IPS-18a (cell line): ENCODE results near the gene MFAP4.

Source experiments
- H3K27ac ChIP-seq: one replicate; pipeline ENCODE4 v1.5.1; 2013; ENCODE audit warnings: low read length
- H3K27me3 ChIP-seq: one replicate; pipeline ENCODE4 v1.6.1; 2013; ENCODE audit warnings: mild to moderate bottlenecking, low read length; ENCODE audit not compliant: control insufficient read depth, insufficient read depth
- H3K36me3 ChIP-seq: one replicate; pipeline ENCODE4 v1.6.1; 2013; ENCODE audit warnings: low read depth, low read length; ENCODE audit not compliant: control insufficient read depth
- H3K4me1 ChIP-seq: one replicate; pipeline ENCODE4 v1.6.1; 2013; ENCODE audit warnings: low read depth, low read length; ENCODE audit not compliant: control insufficient read depth
- H3K4me3 ChIP-seq: one replicate; pipeline ENCODE4 v1.5.1; 2013; ENCODE audit warnings: low read length
- H3K9ac ChIP-seq: one replicate; pipeline ENCODE4 v1.6.1; 2013; ENCODE audit warnings: mild to moderate bottlenecking, low read length, moderate library complexity
- H3K9me3 ChIP-seq: one replicate; pipeline ENCODE4 v1.6.1; 2013; ENCODE audit warnings: low read depth, low read length; ENCODE audit not compliant: control insufficient read depth

Gene MFAP4

DNA sequence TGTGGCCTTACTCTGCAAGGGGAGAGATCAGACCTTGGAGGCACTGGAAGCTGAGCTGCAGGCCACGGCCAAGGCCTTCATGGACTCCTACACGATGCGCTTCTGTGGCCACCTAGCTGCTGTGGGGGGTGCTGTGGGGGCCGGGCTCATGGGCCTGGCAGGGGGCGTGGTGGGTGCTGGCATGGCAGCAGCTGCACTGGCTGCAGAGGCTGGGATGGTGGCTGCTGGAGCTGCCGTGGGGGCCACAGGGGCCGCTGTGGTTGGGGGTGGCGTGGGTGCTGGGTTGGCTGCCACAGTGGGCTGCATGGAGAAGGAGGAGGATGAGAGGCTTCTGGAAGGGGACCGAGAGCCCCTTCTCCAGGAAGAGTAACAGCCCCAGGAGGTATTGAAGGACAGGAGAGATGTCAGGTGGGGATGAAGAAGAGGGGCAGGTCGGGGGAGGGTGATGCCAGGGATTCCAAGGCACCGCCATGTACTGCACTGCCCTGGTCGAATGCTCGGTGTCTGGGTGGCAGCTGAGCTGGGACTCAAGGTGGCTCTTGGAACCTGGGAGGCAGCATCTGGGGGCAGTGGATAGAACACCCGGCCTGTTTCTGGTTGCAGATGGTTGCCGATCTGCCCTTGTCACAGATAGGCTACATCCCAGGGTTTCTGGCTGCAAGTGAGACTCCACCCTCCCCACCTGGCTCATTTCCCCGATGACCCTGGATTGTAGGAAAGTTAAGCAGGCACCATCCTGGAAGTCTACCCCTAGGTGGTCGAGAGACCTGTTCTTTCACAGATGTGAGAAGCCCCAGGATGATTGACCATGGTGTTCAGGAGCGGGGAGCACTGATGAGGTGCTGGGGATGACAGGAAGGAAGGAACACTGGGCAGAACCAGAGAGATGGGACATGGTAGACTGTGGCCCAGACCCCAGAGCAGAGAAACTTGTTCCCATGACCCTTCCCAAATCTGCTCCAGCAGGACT is 29.1 kb upstream of the MFAP4 start:
- Histone ChIP-seq H3K27ac (no peak overlapping the region), H3K27me3 (no peaks in the 10 kb centered on the region), H3K36me3 (no peaks in the 10 kb centered on the region), H3K4me3 (no peak overlapping the region), H3K9ac (no peak overlapping the region), H3K4me1 (peaks cover 5% of the 10 kb centered on the region), H3K9me3 (no peaks in the 10 kb centered on the region)

DNA sequence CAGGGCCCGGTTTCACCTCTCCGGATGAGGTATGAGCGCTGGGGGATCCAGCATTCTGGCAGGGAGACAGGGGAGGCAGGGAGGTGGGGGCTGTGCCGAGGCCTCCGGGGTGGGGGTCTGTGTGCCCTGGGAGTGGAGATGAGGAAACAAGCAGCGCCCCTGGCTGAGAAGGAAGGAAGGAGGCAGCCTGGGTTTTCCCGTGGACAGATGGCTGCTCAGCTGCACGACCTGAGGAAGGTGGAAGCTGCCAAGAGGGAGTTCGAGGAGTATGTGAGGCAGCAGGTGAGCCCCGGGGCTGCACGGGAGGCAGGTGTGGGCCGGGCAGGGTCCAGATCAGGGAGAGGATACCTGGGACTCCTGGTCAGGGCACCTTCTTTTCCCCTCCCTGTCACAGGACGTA is 28.3 kb upstream of the MFAP4 start:
- H3K9me3 ChIP-seq: no peaks in the 10 kb centered on the region
- no peak overlapping the region for H3K9ac ChIP-seq
- H3K36me3 ChIP-seq: no peaks in the 10 kb centered on the region
- H3K4me1 ChIP-seq: peaks cover 11% of the 10 kb centered on the region
- H3K27ac ChIP-seq: no peak overlapping the region
- peaks cover 6% of the 10 kb centered on the region for H3K27me3 ChIP-seq
- no peak overlapping the region for H3K4me3 ChIP-seq

DNA sequence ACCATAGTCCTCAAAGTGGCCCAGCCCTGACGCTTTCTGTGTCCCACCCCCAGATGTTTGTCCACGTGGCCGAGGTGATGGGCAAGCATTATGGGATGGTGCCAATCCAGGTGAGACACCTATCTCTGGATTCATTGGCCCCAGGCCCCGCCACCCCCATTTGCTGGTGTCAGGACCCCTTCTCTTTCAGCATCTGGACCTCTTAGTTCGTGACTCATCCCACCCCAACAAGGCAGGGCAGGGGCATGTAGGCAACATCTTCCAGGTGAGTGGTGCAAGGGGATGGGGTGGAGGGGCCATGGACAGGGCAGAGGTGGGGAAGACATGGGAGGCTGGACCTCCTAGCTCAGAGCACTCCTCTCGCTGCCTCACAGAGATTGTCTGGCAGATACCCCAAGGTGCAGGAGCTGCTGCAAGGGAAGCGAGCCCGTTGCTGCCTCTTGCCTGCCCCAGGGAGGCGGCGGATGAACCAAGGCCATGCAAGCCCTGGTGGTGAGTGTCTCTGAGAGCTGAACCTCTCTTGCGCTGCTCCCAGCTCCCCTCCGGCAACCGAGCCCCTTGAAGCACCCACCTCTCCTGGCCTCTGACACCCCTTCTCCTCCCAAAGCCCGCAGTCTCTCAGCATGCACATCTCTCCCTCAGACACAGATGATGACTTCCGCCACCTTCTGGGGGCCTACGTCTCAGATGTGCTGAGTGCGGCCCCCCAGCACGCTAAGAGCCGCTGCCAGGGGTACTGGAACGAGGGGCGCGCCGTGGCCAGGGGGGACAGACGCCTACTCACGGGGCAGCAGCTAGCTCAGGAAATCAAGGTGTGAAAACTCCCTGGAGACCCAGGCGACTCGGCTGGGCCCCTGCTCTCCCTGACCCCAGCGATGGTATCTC is 27.6 kb upstream of the MFAP4 start:
- Histone ChIP-seq H3K4me1 (peaks cover 11% of the 10 kb centered on the region), H3K9ac (no peak overlapping the region), H3K27me3 (peaks cover 8% of the 10 kb centered on the region), H3K9me3 (no peaks in the 10 kb centered on the region), H3K36me3 (no peaks in the 10 kb centered on the region), H3K27ac (no peak overlapping the region), H3K4me3 (no peak overlapping the region)

DNA sequence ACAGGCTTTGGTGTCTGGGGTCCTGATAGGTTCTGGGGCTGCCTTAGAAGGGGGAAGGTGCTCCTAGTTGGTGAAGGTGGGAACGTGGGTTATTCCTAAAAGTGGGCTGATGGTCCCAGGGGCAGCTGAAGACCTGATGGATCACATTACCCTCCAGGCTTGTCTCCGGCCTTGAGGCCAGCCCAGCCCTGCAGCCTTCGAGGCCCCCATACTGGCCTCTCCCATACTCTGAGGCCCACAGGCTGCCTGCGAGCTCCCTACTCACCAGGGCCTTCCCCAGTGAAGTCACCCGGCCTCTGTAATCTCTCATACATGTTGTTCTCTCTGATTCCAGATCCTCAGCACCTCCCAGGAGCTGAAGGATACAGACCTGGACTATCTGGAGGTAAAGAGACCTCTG is 26.8 kb upstream of the MFAP4 start:
- Histone ChIP-seq H3K9me3 (no peaks in the 10 kb centered on the region), H3K4me3 (no peak overlapping the region), H3K36me3 (no peaks in the 10 kb centered on the region), H3K4me1 (peaks cover 11% of the 10 kb centered on the region), H3K27ac (no peak overlapping the region), H3K9ac (no peak overlapping the region), H3K27me3 (peaks cover 8% of the 10 kb centered on the region)

DNA sequence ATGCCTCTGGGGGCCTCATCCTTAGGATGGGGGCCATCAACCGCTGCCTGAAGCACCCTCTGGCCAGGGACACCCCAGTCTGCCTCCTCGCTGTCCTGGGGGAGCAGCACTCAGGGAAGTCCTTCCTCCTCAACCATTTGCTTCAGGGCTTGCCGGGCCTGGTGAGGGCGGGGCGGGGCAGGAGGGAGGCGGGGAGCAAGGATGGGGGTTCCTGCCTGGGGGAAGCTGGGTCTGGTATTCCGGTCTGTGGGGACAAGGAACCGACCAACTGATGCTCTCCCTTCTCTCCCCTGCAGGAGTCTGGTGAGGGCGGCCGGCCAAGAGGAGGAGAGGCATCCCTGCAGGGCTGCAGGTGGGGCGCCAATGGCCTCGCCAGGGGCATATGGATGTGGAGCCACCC is 26.0 kb upstream of the MFAP4 start:
- Histone ChIP-seq H3K27ac (no peak overlapping the region), H3K9me3 (no peaks in the 10 kb centered on the region), H3K27me3 (peaks cover 8% of the 10 kb centered on the region), H3K4me3 (no peak overlapping the region), H3K36me3 (no peaks in the 10 kb centered on the region), H3K9ac (no peak overlapping the region), H3K4me1 (peaks cover 11% of the 10 kb centered on the region)

DNA sequence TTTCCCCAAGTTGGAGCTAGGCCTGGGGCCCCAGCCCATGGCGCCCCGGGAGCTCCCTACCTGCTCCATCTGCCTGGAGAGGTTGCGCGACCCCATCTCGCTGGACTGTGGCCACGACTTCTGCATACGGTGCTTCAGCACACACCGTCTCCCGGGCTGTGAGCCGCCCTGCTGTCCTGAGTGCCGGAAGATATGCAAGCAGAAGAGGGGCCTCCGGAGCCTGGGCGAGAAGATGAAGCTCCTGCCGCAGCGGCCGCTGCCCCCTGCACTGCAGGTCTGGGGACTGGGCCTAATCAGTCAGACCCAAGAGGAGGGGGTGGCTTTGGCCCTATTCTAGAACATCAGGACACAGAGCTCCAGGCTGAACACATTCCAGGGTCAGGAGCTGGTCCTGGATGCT is 25.5 kb upstream of the MFAP4 start:
- H3K9me3 ChIP-seq: no peaks in the 10 kb centered on the region
- H3K4me1 ChIP-seq: peaks cover 11% of the 10 kb centered on the region
- H3K9ac ChIP-seq: no peak overlapping the region
- peaks cover 8% of the 10 kb centered on the region for H3K27me3 ChIP-seq
- no peaks in the 10 kb centered on the region for H3K36me3 ChIP-seq
- no peak overlapping the region for H3K27ac ChIP-seq
- H3K4me3 ChIP-seq: no peak overlapping the region

DNA sequence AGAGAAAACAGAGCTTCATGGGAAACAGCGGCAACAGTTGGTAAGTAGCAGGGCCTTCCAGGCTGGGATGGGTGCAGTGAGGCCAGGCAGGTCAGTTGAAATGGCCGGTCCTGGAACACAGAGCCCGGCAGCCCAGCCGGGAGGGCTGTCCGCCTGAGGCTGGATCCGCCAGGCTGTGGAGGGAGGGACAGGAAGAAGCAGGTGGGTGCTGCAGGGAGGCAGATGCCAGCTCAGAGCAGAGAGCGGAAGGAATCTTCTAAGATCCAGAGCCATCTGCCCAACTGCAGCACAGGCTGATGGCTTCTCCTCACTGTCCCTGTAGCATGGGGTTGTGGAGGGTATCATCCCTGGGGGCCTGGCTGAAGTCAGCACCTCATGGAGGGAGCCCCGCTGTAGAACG is 24.6 kb upstream of the MFAP4 start:
- no peak overlapping the region for H3K9ac ChIP-seq
- peaks cover 8% of the 10 kb centered on the region for H3K27me3 ChIP-seq
- H3K36me3 ChIP-seq: no peaks in the 10 kb centered on the region
- H3K4me3 ChIP-seq: no peak overlapping the region
- H3K4me1 ChIP-seq: peaks cover 11% of the 10 kb centered on the region
- H3K9me3 ChIP-seq: no peaks in the 10 kb centered on the region
- no peak overlapping the region for H3K27ac ChIP-seq

DNA sequence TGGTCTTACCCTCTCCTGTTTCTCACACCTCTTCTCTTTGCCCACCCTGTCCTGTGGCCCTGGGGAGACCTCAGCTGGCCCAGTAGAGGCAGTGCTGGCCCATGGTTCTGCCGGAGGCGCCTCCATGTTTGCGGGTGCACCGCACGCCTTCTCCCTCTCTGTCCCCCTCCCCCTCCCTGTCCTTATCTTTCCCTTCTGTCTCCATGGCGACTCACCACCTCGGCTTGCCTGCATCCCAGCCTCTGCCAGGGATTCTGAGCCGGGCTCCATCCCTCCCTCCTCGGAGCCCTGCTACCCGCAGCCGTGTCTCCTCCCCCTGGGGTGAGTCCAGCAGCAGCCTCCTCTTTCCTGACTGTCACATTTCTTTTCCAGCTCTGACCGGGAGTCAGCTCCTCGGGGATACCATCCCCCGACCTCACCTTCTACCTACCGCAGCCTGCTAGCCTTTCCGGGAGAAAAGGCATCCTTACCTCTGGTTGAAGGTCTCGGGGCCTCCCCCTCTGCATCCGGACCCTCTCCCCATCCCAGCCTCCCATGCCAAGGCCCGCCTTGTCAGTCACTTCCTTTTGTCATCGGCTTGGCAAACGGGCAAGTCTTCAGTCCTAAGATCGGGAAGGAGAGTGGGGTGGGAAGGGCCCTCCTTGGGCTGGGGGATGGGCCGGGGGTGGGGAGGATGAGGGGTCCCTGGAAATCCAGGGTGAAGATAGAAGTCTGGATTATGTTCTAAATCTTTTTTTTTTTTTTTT is 24.1 kb upstream of the MFAP4 start, which contains the start of gene RNF112:
Gene RNF112 (plus strand): TSS at position 358 of the 746 bp plus-strand sequence. CDS start 177 bp downstream, at position 535.
- H3K9me3 ChIP-seq: no peaks in the 10 kb centered on the region
- no peak within 1 kb of the TSS for H3K27ac ChIP-seq
- H3K4me3 ChIP-seq: no peak within 1 kb of the TSS
- no peaks in the 10 kb centered on the region for H3K36me3 ChIP-seq
- H3K27me3 ChIP-seq: peaks cover 8% of the 10 kb centered on the region
- H3K9ac ChIP-seq: peak within 1 kb of the TSS; percentile 7
- H3K4me1 ChIP-seq: peaks cover 11% of the 10 kb centered on the region

DNA sequence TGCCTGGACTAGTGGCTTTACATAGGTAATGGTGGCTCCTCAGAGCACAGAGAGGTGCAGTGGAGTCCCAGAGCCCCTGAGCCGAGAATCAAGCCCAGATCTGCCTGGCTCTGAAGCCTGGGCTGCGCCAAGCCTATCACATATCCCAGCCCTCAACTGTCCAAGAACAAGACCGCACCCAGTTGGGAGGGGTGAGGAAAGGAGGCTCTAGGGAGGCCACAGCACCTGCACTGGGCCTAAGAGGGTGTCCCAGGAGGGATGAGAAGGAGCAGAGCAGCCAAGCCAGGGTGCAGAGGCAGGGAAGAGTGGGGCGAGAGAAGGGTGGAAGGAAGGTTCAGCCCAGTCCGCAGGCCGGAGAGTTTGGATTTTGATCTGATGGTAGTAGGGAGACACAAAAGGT is 23.1 kb upstream of the MFAP4 start:
- Histone ChIP-seq H3K36me3 (no peaks in the 10 kb centered on the region), H3K4me1 (peaks cover 11% of the 10 kb centered on the region), H3K9ac (no peak overlapping the region)

DNA sequence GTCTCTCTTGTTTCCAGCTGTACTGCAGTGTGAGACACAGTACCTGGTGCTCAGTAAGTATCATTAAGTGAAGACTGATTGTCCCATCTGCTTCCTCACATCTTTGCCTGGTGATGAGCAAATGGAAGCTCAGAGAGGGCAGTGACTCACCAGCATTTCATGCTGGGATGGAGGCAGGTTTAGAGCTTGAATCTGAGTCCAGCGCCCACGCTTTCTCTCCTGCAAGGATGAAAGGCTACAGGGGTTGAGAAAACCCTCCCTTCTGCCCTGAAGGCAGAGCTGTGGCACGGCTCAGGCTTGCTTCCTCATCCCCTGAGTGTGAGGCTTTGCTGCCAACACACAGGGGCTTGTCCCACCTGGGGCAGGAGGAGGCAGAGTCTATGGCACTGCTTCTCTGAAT is 22.5 kb upstream of the MFAP4 start:
- Histone ChIP-seq H3K27me3 (peaks cover 8% of the 10 kb centered on the region), H3K27ac (no peak overlapping the region)

More for the DNA sequence above, 23.1 kb upstream of the MFAP4 start:
- peaks cover 8% of the 10 kb centered on the region for H3K27me3 ChIP-seq
- no peaks in the 10 kb centered on the region for H3K9me3 ChIP-seq
- no peak overlapping the region for H3K27ac ChIP-seq
- H3K4me3 ChIP-seq: no peak overlapping the region

DNA sequence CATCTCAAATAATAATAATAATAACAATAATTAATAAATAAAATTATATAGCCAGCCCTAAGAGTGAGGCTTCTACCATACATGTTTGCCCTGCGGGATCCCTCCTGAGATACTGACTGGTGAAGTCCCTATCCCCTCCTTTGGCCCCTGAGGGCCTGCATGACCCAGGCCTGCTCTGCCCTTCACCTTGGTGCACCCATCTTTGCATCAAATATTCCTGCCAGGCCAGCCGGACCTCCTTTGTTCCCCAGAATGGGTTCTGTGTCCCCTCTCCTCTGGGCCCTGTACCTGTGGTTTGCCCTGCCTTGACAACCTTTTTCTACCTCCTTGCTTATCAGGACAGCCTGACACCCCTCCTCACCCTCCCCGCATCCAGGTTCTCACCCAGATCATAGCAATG is 22.1 kb upstream of the MFAP4 start:
- Histone ChIP-seq H3K9me3 (no peaks in the 10 kb centered on the region), H3K27me3 (peaks cover 8% of the 10 kb centered on the region), H3K9ac (no peak overlapping the region), H3K4me3 (no peak overlapping the region), H3K27ac (no peak overlapping the region), H3K4me1 (peaks cover 11% of the 10 kb centered on the region), H3K36me3 (no peaks in the 10 kb centered on the region)

More for the DNA sequence above, 22.5 kb upstream of the MFAP4 start:
- H3K9me3 ChIP-seq: no peaks in the 10 kb centered on the region
- no peaks in the 10 kb centered on the region for H3K36me3 ChIP-seq
- H3K9ac ChIP-seq: no peak overlapping the region
- no peak overlapping the region for H3K4me3 ChIP-seq
- peaks cover 11% of the 10 kb centered on the region for H3K4me1 ChIP-seq
